ENCODE measurements around the gene HDAC4. TPM values are rescaled to one million over a fixed set of nuclear protein-coding genes. Genes with fewer than 3 reads are reported as not detected.

The HDAC4 gene
- polyA plus RNA-seq, 1 donor (not counting 4 experiments of a cell fraction or from before 2014, with no cell fraction given): 2.9 TPM

DNA sequence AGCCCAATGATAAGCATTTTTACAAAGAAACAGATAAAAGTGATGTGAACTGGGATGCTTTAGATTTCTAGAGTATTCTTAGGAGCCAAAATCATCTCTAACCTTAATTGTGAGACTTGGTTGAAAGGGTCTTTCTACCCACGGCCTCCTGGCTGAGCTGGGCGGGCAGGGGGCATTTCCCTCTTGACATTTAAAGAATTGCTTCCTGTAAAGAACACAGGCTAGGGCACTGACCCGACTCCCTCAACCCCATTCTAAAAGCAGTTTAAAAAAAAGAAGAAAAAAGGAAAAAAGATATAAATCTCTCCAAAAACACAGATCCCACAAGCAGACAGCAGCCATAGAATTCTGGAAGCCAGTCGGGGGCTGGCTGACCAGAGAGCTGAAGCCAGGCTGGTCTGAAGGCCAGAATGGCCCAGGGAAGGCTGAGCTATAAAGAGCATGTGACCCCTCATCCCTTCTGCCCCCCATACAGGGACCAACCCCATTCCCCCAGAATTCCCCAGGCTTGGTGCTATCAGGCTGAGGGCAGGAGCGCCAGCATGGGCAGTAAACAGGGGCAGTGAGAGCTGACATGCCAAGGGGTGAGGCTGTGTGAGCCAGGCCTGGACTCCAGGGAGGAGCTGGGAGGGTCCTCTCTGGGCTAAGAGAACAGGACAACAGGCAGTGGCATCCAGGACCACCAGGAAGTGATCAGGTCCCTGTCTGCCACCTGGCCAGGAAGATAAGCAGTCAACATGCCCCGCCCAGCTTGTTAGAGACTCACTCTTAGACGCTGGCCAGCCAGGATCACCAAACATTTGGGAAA, 188.5 kb downstream of the HDAC4 start:
- H3K27me3 ChIP-seq (ENCODE audit: control insufficient read depth, extremely low read depth, insufficient read depth, low read length): no peaks in the 10 kb centered on the region
- no peak overlapping the region for H3K4me3 ChIP-seq (ENCODE audit: control insufficient read depth in 2 of 3, extremely low read depth in 1 of 3, insufficient read depth in 2 of 3, low read depth in 1 of 3, low read length in 3 of 3)
- no peak overlapping the region for H3K4me2 ChIP-seq (ENCODE audit: control insufficient read depth, extremely low read depth, insufficient read depth, low read depth, low read length)
- no peak for TF ChIP-seq EZH2 (IDR thresholded peaks at IDR 0.05; ENCODE audit: low read length)
- TF ChIP-seq, protein P1, sequence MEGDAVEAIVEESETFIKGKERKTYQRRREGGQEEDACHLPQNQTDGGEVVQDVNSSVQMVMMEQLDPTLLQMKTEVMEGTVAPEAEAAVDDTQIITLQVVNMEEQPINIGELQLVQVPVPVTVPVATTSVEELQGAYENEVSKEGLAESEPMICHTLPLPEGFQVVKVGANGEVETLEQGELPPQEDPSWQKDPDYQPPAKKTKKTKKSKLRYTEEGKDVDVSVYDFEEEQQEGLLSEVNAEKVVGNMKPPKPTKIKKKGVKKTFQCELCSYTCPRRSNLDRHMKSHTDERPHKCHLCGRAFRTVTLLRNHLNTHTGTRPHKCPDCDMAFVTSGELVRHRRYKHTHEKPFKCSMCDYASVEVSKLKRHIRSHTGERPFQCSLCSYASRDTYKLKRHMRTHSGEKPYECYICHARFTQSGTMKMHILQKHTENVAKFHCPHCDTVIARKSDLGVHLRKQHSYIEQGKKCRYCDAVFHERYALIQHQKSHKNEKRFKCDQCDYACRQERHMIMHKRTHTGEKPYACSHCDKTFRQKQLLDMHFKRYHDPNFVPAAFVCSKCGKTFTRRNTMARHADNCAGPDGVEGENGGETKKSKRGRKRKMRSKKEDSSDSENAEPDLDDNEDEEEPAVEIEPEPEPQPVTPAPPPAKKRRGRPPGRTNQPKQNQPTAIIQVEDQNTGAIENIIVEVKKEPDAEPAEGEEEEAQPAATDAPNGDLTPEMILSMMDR (optimal IDR thresholded peaks at IDR 0.05 in 1 of 3, IDR thresholded peaks at IDR 0.05 in 1 of 3, conservative IDR thresholded peaks at IDR 0.05 in 1 of 3; ENCODE audit: extremely low read depth in 1 of 3, insufficient read depth in 2 of 3, low read length in 3 of 3): no peak
- no peaks in the 10 kb centered on the region for H3K9me1 ChIP-seq (ENCODE audit: control insufficient read depth, extremely low read depth, insufficient read depth, low read length)
- dilution Hi-C loops (cut with MboI; ENCODE audit: extremely low pct_ligation_motif_present, low sequenced_read_pairs): no loop called here
- H3K9me3 ChIP-seq (ENCODE audit: control insufficient read depth, low read depth, low read length): no peaks in the 10 kb centered on the region
- H2AFZ ChIP-seq (ENCODE audit: control insufficient read depth, low read length): no peak overlapping the region
- H3K27ac ChIP-seq (ENCODE audit: control insufficient read depth, insufficient read depth, low read length): no peak overlapping the region
- DNase-seq (ENCODE audit: low read depth, low spot score) (no peak), FAIRE-seq (no peak)
- H3K36me3 ChIP-seq (ENCODE audit: control insufficient read depth in 2 of 2, extremely low read depth in 1 of 2, insufficient read depth in 2 of 2, low read length in 2 of 2): no peaks in the 10 kb centered on the region
- no peak overlapping the region for H3K9ac ChIP-seq (ENCODE audit: control insufficient read depth, extremely low read depth, insufficient read depth, low read length)
- no peaks in the 10 kb centered on the region for H3K79me2 ChIP-seq (ENCODE audit: control insufficient read depth, insufficient read depth, low read length)
- H3K4me1 ChIP-seq (ENCODE audit: control insufficient read depth, extremely low read depth, insufficient read depth, low read length): no peaks in the 10 kb centered on the region
- peaks cover 5% of the 10 kb centered on the region for H4K20me1 ChIP-seq (ENCODE audit: control insufficient read depth, extremely low read depth, insufficient read depth, low read length)

DNA sequence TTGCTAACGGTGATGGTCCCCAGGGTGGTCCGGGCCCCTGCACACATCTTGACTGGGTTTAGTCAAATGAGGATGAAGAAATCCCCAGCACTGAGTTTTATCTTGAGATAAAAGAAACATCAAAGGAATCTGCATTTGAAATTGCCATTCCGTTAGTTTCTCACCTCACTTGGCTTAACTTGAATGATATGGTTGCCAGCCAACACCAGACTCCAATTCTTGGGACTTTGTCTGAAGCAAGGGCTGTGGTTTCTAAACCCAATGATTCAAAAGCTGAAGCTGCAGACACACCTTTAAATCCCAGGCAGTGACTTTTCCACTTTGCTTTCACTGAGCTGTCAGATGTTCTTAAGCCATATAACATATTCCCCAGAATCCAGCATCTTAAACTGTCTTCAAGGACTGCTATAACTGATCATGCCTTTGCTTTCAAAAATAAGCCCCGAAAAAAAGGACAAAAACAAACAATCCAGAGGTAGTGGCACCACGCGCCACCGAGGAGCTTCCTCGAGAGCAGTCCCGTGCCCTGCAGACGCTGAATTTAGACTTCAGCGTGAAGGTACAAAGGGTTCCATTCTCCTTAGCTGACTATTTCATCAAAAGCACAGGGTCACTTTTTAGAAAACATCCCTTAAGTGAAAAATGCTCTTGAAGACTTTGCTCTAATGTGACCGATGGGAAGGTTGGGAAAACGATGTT, 189.3 kb downstream of the HDAC4 start:
- DNase-seq (ENCODE audit: low read depth, low spot score): no peak
- no peak for FAIRE-seq
- no peaks in the 10 kb centered on the region for H3K4me1 ChIP-seq (ENCODE audit: control insufficient read depth, extremely low read depth, insufficient read depth, low read length)
- no peak overlapping the region for H3K4me2 ChIP-seq (ENCODE audit: control insufficient read depth, extremely low read depth, insufficient read depth, low read depth, low read length)
- no peaks in the 10 kb centered on the region for H3K9me3 ChIP-seq (ENCODE audit: control insufficient read depth, low read depth, low read length)
- dilution Hi-C loops (cut with MboI; ENCODE audit: extremely low pct_ligation_motif_present, low sequenced_read_pairs): no loop called here
- H3K36me3 ChIP-seq (ENCODE audit: control insufficient read depth in 2 of 2, extremely low read depth in 1 of 2, insufficient read depth in 2 of 2, low read length in 2 of 2): no peaks in the 10 kb centered on the region
- no peak overlapping the region for H3K9ac ChIP-seq (ENCODE audit: control insufficient read depth, extremely low read depth, insufficient read depth, low read length)
- TF ChIP-seq, protein P1 (optimal IDR thresholded peaks at IDR 0.05 in 1 of 3, IDR thresholded peaks at IDR 0.05 in 1 of 3, conservative IDR thresholded peaks at IDR 0.05 in 1 of 3; ENCODE audit: extremely low read depth in 1 of 3, insufficient read depth in 2 of 3, low read length in 3 of 3): no peak
- no peak for TF ChIP-seq EZH2 (IDR thresholded peaks at IDR 0.05; ENCODE audit: low read length)
- H3K4me3 ChIP-seq (ENCODE audit: control insufficient read depth in 2 of 3, extremely low read depth in 1 of 3, insufficient read depth in 2 of 3, low read depth in 1 of 3, low read length in 3 of 3): no peak overlapping the region
- no peak overlapping the region for H3K27ac ChIP-seq (ENCODE audit: control insufficient read depth, insufficient read depth, low read length)
- no peaks in the 10 kb centered on the region for H3K27me3 ChIP-seq (ENCODE audit: control insufficient read depth, extremely low read depth, insufficient read depth, low read length)
- H4K20me1 ChIP-seq (ENCODE audit: control insufficient read depth, extremely low read depth, insufficient read depth, low read length): peaks cover 5% of the 10 kb centered on the region
- H3K79me2 ChIP-seq (ENCODE audit: control insufficient read depth, insufficient read depth, low read length): no peaks in the 10 kb centered on the region
- H2AFZ ChIP-seq (ENCODE audit: control insufficient read depth, low read length): no peak overlapping the region
- no peaks in the 10 kb centered on the region for H3K9me1 ChIP-seq (ENCODE audit: control insufficient read depth, extremely low read depth, insufficient read depth, low read length)
